Activated naive CD4-positive, alpha-beta T cell treated with Interleukin-2 at 50 U/mL for 16 hours (primary cell): Measurements from ENCODE around the gene SLC22A6.
"Not testable (repeated sequence)": the region's sequence is repeated elsewhere in the genome, so short reads cannot be mapped to it uniquely, and the experiment has no call there.

Source experiments
- DNase-seq: peaks from one replicate; pipeline ENCODE4 v3.0.0-alpha.2; 2020

Gene SLC22A6

DNA sequence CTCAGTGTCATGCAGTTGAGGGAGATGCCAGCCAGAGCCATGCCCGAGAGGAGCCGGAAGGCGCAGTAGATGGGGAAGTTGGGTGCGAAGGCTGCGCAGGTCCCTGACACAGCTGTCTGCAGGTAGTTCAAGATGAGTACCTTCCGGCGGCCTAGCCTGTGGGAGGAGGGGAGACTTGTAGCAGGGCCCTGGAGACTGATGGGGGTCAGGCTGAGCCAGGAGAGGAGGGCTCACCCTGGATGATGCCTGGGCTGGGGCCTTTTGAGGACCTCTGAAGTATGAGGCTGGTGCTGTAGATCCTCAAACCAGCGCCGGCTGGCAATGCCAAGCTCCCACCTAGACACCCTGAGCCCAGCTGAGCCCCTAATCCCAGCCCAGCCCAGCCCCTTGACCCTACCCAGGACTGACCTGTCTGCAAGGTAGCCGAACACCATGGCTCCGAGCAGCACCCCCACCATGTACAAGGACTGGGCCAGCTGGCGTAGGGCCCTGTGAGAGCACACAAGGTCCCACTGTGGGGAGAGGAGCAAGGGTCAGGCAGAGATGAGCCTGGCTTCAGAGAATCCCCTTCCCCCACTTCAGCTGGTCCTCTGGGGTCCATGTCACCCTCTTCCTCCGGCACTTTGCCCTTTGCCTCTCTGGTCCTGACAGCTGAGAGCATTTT lies 1.1 kb downstream of the SLC22A6 start:
- no peak for DNase-seq

DNA sequence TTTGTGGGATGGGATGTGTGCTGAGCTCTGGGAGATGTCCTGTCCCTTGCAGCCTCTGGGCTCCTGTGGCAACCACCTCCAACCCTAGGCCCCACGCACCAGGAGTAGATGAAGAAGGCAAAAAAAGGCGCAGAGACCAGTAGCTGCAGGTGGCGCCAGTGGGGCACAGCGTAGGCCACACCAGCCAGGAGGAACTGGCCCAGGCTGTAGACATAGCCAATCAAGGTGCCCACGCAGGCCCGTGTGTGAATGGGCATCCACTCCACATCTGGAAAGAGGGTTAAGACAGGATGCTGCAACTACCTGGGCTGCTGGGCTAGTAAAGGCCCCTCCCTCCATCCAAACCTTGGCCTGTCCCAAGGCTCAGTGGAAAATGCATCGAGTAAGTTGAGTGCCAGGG lies 3.0 kb downstream of the SLC22A6 start:
- no peak for DNase-seq

DNA sequence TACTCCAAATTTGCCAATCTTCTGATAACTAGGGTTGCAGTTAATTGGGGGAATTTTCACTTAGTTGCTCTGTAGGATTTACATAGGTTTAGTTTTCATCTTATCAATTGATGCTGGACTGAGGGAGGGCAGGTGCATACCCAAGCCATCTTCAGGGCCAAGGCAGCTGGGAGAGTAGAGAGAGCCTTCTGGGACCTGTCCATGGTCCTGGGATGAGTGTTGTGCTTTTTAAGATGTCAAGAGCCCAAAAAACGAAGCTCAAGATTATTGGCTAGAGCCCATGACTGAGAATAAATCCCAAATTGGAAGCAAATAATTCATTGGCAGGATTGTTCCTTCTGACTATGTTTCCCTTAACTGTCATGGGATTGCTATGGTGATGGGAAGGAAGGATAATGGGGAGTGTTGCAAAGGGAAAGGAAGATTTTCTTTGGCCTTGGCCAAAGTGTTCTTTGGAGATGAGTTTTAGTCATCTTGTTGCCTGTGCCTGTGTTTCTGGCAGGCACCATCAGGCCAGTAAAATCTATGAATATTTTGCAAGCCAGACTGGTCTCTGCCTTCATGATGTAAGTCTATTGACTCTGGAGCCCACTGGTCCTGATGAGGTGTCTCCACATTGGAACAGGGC lies 4.5 kb downstream of the SLC22A6 start:
- DNase-seq = no peak

DNA sequence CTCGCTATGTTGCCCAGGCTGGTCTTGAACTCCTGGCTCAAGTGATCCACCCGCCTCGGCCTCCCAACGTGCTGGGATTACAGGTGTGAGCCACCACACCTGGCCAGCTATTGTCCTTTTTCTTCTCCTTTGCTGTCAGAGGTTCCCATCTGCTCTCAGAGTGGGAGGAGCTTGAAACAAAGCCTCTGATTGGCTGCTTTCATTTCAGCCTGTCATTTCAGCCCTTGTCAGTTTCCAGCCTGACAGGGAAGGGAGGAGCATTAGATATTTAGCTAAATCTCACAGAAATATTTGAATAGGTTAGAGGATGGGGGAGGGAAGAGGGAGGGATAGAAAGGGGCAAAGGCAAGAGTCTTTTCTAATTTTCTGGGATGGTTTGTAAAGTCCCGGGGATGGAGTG lies 8.7 kb downstream of the SLC22A6 start:
- no peak for DNase-seq

DNA sequence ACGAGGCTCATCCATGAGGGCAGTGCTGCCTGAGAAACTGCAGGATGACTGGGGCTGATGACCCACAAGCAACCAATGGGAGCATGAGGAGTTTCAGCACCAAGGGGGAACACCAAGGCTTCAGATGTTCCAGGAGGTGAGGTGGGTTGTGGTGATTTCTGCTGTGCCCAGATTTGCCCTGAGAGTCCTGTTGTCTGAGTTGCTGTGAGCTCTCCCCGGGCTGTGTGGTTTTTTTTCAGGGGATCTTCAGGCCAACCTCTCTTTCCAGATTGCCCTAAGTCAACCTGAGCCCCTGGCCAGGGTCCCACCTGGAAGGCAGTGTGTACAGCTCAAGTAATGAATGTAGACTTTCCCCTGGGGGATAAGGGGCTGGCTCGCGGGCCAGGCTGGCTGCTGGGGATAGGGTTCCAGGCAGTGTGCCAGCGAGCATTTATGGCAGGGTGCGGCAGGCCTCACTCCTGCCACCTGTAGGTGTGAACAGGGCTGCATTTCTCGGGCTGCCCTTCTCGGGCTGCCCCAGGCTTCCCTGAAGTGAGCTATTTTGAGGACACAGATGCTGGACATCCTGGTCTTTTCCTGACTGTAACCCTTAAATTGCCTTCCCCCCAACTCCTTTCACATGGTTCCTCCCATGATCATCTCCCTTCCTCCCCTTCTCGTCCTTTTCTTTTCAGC lies 9.8 kb downstream of the SLC22A6 start:
- no peak for DNase-seq

DNA sequence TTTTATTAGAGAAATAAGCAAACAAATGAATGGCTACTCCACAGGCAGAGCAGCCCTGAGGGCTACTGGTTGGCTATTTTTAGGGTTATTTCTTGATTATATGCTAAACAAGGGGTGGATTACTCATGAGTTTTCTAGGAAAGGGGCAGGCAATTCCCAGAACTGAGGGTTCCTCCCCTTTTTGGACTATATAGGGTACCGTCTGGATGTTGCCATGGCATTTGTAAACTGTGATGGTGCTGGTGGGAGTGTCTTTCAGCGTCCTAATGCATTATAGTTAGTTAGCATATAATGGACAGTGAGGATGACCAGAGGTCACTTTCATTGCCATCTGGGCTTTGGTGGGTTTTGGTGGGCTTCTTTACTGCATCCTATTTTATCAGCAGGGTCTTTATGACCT lies 19.2 kb downstream of the SLC22A6 start:
- DNase-seq = no peak

DNA sequence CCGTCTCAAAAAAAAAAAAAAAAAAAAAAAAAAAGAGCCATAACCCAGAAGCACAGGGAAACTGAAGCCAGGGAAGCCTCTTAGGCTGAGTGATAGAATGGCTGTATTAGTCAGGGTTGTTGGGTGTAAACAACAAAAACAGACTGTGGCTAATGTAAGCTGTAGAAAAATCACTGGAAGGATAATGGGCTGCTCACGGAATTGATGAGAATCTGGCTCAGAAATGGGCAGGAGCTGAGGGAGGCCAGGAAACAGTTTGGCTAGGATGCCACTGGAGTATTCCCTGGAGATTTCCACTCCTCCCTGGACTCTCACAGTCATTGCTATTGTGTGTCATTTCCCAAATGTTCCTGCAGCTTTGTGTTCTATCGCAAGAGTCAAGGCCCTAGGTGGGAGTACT lies 22.4 kb downstream of the SLC22A6 start:
- DNase-seq = no peak

DNA sequence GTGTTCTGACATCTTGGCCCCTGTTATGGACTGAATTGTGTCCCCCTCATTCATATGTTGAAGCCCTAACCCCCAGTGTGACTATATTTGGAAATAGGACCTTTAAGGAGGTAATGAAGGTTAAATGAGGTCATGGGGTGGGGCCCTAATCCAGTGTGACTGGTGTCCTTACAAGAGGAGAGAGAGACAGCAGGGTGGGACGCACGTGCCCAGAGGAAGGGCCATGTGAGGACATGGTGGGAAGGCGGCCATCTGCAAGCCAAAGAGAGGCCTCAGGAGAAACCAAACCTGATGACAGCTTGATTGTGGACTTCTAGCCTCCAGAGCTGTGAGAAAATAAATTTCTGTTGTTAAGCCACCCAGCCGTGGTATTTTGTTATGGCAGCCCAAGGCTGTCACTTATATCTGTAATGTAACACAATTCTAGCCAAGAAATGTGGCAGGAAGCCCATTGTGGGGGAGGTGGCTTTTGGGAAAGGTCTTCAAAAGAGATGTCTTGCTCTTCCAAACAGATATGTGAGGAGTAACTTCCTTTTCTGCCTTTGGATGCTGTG lies 23.7 kb downstream of the SLC22A6 start:
- DNase-seq = no peak

DNA sequence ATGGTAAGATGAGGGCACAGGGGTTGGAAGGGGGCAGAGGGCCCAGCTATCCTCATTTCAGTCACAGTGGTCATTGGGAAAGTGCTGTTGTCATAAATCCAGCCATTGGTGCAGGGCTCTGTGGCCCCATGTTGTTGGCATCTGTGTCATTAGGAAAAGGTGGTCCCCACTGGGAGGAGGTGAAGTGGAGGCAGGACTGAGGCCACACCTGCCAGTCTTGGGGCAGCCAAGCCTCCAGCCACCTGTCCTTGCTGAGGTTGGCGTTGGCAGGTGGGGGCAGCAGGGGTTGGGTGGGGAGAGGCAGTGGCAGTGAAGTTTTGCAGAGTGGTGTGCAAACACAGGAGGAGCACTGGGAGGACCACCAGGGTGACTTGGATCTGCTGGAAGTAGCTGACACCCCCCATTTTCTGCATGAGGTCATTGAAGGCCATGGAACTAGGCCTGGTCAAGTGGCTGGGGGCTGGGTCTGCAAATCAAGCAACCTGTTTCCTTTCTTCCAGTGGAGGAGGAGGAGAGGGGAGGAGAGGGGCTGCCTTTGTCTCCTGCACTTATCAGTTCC lies 25.3 kb downstream of the SLC22A6 start:
- no peak for DNase-seq

DNA sequence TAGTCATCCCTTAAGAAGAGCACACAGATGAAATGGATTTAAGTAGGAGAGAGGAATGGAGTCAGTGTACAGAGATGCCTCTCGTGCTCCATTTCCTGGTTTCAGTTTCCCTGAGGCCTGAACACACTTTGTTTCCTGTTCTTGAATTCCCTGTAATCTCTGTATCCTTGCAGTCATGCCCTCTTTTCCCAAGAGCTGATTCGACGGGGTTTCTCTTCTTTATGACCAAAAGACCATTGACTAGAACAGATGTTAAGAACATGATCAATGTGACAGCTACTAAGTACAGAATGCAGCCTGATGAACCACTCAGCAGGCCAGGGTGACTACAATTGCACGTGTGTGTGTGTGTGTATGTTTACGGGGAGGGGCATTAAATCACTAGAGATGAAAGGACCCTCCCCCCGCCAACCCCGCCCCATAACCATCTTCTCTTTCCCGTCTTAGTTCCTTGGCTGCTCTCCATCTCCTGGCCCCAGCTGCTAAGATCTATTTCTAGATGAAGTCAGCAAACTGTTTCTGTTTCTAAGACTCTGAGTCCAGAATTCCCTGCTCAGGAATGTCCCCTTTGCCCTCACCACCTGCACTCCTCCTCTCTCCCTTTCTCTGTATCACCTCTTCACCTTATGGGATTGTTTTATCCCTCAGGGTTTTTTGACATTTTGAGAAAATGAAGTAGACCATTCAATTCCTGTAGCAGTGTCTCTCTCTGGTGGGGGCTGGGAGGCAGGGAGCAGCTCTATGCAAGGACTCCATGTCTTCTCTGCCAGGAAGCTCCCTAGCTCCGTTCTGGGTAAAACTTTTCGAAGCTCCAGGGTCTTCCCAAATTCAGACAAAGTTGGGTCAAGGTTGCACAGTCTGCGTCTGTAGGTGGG lies 26.0 kb downstream of the SLC22A6 start:
- DNase-seq = no peak

DNA sequence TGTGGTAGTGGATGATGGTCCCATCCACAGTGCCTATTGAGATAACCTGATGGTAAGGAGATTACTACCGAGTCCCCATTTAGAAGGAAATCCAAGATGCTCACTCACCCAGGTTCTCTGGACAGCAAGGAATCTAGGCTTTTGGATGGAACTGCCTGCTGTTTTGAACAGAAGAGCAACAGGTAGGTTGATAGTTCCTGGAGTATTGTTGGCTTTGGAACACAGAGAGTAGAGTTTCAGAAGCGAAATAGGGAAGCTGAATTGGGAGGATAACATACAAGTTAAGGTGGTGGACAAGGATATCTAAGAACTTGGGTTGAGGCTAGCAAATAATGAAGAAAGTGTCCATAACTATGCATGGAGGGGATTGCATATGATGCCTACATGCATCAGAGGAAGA lies 27.6 kb downstream of the SLC22A6 start:
- no peak for DNase-seq

DNA sequence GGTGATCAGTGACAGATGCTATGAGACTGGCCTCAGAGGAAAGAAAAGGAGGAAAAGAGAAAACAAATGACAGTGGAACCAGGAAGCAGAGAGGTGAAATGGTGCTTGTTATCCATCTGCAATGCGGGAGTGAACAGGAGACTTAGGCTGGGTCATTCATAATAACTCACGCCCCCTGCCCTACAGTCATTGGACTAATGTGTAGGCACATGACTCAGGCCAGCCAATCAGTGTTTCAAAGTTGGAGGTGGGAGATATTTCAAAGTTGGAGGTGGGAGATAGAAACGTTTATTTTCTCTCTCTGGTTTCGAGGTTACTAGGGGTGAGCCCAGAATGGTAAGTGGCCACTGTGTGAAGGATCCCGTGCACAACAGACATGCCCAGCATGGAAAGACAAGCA lies 30.3 kb downstream of the SLC22A6 start:
- DNase-seq = no peak

DNA sequence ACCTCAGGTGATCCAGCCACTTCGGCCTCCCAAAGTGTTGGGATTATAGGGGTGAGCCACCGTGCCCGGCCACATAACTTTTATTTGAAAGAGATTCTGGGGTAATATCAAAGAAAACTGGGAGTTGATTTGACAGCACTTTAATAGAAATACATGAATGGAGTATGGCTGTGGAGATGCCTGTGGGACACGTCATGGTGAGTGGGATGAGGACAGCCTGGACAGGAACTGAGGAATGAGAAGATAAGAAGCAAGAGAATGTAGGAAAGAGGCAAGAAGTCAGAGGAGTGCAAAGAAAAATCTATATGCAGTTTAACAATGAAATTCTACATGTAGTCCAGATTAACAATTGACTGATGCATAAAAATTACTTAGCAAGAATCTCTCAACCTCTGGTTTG lies 31.0 kb downstream of the SLC22A6 start:
- DNase-seq = no peak

DNA sequence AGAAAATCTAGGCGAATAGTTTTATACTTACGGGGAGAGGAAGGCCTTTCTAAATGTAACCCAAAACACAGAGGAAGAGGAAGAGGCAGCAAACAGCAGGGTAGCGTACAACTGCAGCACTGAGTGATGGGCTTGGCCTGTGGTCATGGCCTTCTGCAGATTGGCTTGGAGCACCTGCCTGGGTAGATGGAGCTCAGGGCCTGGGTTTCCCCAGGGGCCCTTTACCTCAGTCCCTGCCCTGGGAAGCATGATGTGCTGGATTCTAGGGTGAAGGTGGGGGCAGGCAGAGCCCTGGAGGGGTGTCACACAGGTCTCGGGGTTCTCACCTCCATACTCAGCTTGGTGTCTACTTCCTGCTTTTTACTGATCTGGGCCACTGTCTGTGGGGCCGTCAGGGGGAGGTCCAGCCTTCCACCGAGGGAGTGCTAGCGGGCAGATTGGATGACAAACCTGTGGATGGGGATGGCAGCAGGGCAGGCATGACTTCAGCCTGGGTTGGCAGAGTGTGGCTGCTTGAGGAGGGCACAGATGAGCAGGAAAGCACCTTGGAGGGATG lies 35.9 kb downstream of the SLC22A6 start:
- DNase-seq = no peak

DNA sequence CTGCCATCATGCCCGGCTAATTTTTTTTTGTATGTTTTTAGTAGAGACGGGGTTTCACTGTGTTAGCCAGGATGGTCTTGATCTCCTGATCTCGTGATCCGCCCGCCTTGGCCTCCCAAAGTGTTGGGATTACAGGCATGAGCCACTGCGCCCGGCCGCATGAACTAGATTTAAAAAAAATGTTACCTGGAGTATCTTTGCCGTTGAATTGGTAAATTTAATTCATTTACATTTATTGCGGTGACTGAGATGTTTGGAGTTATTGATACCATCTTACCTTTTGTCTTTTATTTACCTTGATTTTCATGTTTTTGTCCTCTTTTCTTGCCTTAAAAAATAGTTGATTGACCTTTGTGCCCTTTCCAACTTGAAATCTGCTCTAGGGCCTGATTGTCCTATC lies 39.2 kb downstream of the SLC22A6 start:
- not testable (repeated sequence) for DNase-seq

DNA sequence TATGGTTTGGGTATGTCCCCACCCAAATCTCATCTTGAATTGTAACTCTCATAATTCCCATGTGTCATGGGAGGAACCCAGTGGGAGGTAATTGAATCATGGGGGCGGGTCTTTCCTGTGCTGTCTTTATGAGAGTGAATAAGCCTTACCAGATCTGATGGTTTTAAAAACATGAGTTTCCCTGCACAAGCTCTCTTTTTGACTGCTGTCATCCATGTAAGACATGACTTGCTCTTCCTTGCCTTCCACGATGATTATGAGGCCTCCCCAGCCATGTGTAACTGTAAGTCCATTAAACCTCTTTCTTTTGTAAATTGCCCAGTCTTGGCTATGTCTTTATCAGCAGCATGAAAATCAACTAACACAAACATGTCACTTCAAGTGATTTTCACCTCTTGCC lies 47.2 kb downstream of the SLC22A6 start:
- DNase-seq = not testable (repeated sequence)

DNA sequence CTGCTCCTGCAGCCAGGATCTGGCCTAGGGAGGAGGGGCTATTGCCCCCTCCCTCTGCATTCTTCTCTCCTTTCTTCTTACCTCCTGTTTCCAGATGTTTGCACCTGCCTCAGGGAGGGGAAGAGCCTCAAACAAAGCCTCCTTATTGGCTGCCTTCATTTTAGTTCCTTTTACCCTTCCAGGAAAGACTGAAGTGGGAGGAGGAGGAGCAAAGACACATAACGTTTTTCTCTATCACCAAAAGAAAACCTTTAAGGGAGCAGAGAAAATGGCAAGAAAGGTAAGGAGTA lies 50.3 kb downstream of the SLC22A6 start:
- no peak for DNase-seq

DNA sequence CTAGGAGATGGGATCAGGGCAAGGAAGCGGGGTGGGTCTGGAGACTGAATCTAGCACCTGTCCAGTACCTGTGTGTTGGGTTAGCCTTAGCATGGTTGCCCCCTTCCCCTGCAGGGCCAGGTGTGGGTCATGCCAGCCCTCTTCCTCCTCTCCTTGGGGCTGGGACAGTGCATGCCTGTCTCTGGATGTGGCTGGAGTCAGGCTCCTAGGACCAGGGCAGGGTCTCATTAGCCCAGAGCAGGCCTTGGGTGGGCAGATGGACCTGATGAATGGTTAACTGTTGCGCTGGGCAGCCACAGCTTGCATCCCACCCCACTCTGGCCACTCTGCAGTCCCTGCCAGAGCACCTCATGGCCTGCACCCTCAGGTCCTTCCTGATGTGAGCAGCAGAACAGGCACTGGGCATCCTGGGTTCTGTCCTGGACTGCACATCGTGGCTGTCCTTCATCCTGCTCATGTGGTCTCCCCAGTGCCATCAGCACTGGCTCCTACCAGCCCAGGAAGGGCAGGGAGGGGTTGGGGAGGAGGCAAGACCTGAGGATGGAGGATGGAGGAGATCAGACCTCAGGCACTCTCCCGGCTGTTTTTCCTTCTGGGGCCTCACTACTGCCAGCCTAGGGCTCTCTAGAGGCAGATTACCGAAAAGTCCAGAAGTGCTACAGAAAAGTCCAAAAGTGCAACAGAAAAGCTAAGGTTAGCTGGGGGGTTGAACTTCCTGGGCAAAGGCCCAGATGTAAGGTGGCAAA lies 50.8 kb downstream of the SLC22A6 start:
- no peak for DNase-seq

DNA sequence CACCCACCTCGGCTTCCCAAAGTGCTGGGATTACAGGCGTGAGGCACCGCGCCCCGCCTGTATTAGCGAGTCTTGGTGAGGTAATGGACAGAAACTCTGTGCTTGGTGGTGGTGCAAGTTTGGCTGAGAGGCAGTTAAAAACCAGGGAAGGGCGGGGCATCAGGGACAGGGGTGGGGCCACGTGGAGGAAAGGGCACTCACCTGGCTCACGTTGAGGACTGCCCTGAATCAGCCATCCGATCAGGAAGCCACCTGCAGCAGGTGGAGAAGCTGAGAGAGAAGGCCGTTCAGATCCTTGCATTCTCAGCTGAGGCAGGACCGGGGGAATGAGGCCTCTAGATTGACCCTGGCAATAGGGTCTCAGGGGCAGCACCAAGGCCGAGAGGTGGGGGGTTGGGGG lies 51.5 kb downstream of the SLC22A6 start:
- no peak for DNase-seq

DNA sequence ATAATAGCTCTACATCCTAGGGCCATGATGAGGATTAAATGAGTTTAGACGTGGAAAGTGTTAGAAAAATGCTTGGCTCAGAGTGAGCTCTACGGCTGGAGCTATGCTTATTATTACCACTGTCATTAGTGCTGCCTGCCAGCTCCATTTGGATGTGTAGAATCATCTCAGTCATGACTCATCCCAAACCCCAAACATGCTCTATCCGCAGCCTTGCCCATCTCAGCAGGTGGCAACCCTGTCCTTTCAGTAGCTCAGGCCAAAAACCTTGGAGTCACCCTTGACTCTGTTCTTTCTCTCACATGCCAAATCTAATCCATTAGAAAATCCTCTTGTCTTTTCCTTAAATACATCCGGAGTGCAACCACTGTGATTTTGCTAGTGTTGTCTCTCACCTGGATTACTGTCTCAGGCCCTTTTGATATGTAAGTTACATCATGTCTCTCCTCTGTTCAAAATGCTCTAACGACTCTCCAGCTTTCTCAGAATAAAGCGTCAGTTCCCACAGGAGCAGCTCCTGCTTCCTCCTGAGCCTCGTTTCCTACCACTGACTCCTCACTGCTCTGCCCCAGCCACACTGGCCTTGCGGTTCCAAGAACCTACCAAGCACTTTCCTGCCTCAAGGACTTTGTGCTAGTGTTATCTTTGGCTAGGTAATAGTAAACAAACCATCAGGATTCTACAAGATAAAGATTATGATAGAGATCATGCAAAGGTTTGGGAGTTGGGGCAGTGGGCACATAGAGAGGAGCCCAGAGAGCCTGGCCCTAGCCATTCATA lies 53.1 kb downstream of the SLC22A6 start:
- DNase-seq = no peak

DNA sequence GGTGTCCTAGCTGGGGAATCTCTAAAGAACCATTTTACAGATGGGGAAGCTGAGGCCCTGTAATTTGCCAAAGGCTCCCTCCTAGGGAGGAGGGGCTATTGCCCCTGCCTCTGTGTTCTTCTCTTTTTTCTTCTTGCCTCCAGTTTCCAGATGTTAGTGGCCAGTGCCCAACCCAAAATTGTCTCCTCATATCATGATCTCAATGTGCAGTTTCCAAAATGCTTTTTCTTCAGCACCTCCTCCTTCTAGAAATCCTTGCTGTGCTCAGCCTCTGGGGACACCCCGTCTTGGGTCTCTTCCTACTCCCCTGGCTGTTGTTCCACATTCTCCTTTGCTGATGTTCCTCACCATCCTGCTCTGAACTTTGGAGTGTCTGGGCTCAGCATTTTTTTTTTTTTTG lies 54.1 kb downstream of the SLC22A6 start:
- DNase-seq = no peak
